ENCODE data around the gene CDYL2. TPM values are rescaled to one million over a fixed set of nuclear protein-coding genes. Genes with fewer than 3 reads are reported as not detected.

The CDYL2 gene
- total and polyA plus RNA-seq, 4 donors = 0.84 to 4.1 (median 2.3) TPM

GRCh38 chr16:80570106-80570478, 234.3 kb downstream of the CDYL2 start:
- Histone ChIP-seq H3K9me3 (ENCODE audit: control insufficient read depth in 4 of 4, low read length in 3 of 4) (no peaks in the 10 kb centered on the region), H3K36me3 (ENCODE audit: control insufficient read depth in 4 of 4, insufficient read depth in 3 of 4, low read depth in 1 of 4, low read length in 3 of 4) (no peaks in the 10 kb centered on the region), H3K27me3 (ENCODE audit: control insufficient read depth in 4 of 4, insufficient read depth in 4 of 4, low read length in 3 of 4) (no peaks in the 10 kb centered on the region), H3K4me3 (ENCODE audit: low read depth in 1 of 3, low read length in 3 of 3) (no peak overlapping the region), H3K4me1 (ENCODE audit: control insufficient read depth in 4 of 4, insufficient read depth in 4 of 4, low read length in 3 of 4) (peaks cover 2 to 10% (median 6%) of the 10 kb centered on the region in 4 donors), H3K27ac (ENCODE audit: low read depth in 1 of 2, low read length in 2 of 2) (no peak overlapping the region), H3K9ac (ENCODE audit: low read depth in 1 of 2, low read length in 2 of 2) (no peak overlapping the region)
- no peak for TF ChIP-seq JUND (IDR thresholded peaks at IDR 0.05)
- TF ChIP-seq CTCF (IDR thresholded peaks at IDR 0.05; ENCODE audit: low read depth, low read length, missing input control) = no peak
- no peak for TF ChIP-seq FOXA2 (IDR thresholded peaks at IDR 0.05)
- TF ChIP-seq YY1 (IDR thresholded peaks at IDR 0.05) = no peak
- TF ChIP-seq RAD21 (IDR thresholded peaks at IDR 0.05) = peak in 1 of 2 donors; percentile 43
- TF ChIP-seq TAF1 (conservative IDR thresholded peaks at IDR 0.05) = no peak
- no peak for TF ChIP-seq ZBTB33 (IDR thresholded peaks at IDR 0.05)
- TF ChIP-seq NR2F2 (IDR thresholded peaks at IDR 0.05) = peak; percentile 53
- TF ChIP-seq EGR1 (IDR thresholded peaks at IDR 0.05; ENCODE audit: low read depth in 2 of 2) = peak in 1 of 2 donors; percentile 31
- no peak for TF ChIP-seq GABPA (IDR thresholded peaks at IDR 0.05 in 1 of 2, conservative IDR thresholded peaks at IDR 0.05 in 1 of 2)
- peak; percentile 81 for TF ChIP-seq SP1 (IDR thresholded peaks at IDR 0.05)
- TF ChIP-seq REST (IDR thresholded peaks at IDR 0.05) = no peak
- no peak for TF ChIP-seq ATF3 (IDR thresholded peaks at IDR 0.05)
- peak; percentile 73 for TF ChIP-seq HNF4G (IDR thresholded peaks at IDR 0.05)
- peak; percentile 66 to 90 for TF ChIP-seq HNF4A (conservative IDR thresholded peaks at IDR 0.05)
- peak; percentile 73 to 92 for TF ChIP-seq RXRA (IDR thresholded peaks at IDR 0.05)
- no peak for TF ChIP-seq FOXA1 (IDR thresholded peaks at IDR 0.05)
- TF ChIP-seq MAX (IDR thresholded peaks at IDR 0.05) = peak; percentile 17
- 25% methylated on average over 6 of the region's 6 CpGs for WGBS
- DNase-seq (ENCODE audit: low spot score) = no peak

Data from liver (tissue), 9 donors.